HG02938 (cell line): ENCODE measurements around the gene B3GAT2.

Source experiments
- ATAC-seq: cut with Tn5 transposase; IDR thresholded peaks from one replicate; pipeline ENCODE4 v1.9.1; 2021; ENCODE audit warnings: mild to moderate bottlenecking, moderate library complexity; ENCODE audit not compliant: unreplicated experiment

B3GAT2 gene

GRCh38 chr6:70844301-70844700 is 112.6 kb downstream of the B3GAT2 start:
- ATAC-seq: no peak

DNA sequence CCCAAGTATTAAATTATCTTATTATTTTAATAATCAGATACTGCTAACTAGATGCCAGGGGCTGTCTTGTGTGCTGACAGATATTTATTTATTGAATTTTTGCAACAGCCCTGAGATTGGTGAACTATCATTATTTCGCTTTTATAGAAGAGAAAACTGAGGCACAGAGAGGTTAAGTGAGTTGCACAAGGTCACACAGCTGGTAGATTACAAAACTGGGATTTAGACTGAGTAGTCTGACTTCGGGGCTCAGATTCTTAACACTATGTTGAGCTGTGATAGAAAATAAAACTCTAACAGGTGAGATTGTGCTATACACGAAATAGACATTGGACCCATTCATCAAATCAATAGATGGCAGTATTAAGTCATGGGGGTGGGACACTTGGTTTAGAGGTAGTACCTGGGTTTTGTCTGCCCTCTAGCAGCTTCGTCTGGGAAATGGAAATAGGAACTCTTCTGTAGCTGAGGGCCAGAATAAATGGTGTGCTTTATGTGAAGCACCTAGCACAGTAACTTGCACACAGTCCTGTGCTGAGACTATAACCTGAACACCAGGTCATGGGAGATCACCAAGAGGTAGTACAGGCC is 113.4 kb downstream of the B3GAT2 start:
- no peak for ATAC-seq

- ATAC-seq: no peak
Measured at GRCh38 chr6:70842541-70842940, 114.3 kb downstream of the B3GAT2 start.

DNA sequence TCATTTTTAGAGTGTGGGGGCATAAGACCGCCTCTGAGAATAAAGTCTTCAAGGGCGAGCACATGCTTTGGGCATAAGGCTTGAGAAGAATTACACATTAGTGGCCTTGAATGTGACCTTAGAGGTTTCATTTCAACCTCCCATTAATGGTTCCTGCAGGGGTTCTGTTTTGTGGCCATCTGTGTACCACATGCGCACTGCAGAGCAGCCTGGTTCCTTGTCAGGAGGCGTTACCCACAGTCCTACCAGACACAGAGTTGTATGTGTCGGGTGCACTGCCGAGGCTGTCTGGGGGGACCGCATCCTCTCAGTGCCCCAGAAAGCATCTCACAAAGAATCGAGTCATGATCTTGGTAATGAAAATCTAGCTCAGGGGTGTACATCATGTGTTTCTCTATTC is 115.7 kb downstream of the B3GAT2 start:
- no peak for ATAC-seq

DNA sequence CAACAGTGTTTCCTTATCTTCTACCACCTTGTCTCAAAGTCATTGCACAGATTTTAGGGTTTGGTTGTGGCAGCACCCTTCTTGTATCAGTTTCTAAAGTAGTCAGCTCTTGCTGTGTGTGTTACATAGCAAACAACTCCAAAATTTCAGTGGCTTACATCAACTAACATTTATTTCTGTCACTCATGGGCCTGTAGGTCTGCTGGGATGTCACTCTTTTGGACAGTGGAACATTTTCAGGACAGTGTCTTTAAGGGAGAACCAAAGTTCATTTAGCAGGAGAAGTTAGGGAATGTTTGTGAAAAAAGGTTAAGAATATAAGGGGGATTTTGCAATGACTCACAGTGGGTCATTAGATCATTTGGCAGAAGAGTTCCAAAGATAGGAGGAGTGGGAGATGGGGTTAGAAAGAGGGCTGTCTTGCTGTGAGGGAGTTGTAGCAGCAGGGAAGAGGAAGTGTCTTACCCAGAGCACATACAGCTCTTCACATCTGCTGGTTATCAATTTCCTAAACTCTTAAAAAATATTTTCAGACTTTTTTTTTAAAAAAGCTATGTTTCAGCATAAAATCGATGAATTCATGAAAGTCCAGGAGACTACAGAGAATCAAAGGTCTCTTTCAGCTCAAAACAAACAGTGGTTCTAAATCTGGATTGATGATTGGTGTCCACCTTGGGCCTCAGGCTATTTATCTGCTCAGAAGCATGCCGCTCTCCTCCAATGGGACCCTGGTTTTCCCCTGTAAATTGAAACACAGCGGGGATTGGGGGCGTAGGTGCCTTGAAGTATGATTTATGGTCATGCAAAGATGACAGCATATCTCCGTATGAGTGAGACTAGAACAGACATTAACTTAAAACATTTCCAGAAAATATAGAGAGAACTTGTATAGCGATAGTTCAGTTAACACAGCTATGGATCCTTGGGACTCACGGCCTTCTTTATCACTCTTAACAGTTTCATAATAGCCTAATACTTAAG is 117.3 kb downstream of the B3GAT2 start:
- no peak for ATAC-seq

GRCh38 chr6:70838907-70839285 is 118.0 kb downstream of the B3GAT2 start:
- no peak for ATAC-seq

DNA sequence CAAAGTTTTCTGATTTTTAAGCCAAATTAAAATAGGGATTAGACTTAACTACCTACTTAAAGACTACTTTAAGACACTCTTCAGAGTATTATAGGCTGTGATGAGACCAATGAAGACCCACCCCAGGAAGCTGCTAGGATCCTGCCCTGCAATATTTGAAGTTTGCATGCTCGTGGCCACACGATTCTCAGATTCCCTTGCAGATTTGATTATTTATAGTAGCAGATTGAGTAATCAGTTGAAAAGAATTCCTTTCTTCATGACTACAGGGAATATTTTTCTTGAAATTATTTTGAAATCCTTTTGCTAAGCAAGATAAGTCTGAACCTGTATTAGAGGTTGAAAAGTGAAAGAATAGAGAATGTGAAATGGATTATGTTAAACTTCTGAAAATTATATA is 122.3 kb downstream of the B3GAT2 start:
- ATAC-seq: no peak

DNA sequence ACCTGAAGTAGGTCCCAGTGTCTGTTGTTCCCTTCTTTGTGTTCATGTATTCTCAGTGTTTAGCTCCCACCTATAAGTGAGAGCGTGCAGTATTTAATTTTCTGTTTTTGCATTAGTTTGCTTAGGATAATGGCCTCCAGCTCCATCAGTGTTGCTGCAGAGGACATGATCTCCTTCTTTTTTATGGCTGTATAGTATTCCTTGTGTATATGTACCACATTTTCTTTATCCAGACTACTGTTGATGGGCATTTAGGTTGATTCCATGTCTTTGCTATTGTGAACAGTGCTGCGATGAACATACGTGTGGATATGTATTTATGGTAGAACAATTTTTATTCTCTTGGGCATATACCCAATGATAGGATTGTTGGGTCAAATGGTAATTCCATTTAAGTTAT is 125.4 kb downstream of the B3GAT2 start:
- ATAC-seq: no peak

- no peak for ATAC-seq
Measured at GRCh38 chr6:70823651-70824050, 133.2 kb downstream of the B3GAT2 start.

DNA sequence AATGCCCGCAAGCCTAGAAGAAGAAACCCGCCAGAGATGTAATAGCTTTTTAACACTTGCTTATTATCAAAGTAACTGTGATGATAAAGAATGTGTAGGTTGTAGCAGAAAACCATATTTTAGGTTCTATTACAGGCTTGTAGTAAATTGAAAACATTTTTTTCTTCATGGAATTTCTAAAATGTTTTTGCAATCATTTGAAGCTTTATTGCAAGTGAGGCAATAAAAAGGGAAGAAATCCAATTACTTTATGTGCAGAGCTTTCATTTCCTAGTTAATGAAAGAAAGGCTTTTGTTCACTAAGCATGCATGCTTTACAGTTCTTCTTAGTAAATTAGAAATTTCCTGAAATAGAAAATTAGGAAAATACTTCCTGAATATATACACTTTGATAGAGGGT is 135.1 kb downstream of the B3GAT2 start:
- ATAC-seq: no peak

- no peak for ATAC-seq
Measured at GRCh38 chr6:70820778-70821177, 136.1 kb downstream of the B3GAT2 start.

- no peak for ATAC-seq
Measured at GRCh38 chr6:70819646-70820045, 137.2 kb downstream of the B3GAT2 start.

GRCh38 chr6:70813885-70814284 is 143.0 kb downstream of the B3GAT2 start:
- ATAC-seq: no peak

GRCh38 chr6:70811788-70812187 is 145.1 kb downstream of the B3GAT2 start:
- ATAC-seq: no peak
